NCI-H2227 (cell line): ENCODE results near the gene PRPH.
A peak's percentile ranks its signal among the peaks of the same experiment; 100 is the strongest.
"Not testable (repeated sequence)": the region's sequence is repeated elsewhere in the genome, so short reads cannot be mapped to it uniquely, and the experiment has no call there.

Source experiments
- DNase-seq: peaks from one replicate; lab custom pipeline; 2025; ENCODE audit not compliant: unreplicated experiment; lab: John Stamatoyannopoulos, UW

Gene PRPH

GRCh38 chr12:49276304-49277290 lies 18.4 kb upstream of the PRPH start:
- DNase-seq, result no peak

- no peak for DNase-seq
These were observed 17.5 kb upstream of the PRPH start for GRCh38 chr12:49277466-49277865.

GRCh38 chr12:49279706-49280159 lies 15.2 kb upstream of the PRPH start:
- DNase-seq, result no peak

- DNase-seq, result not testable (repeated sequence)
These were observed 14.4 kb upstream of the PRPH start for GRCh38 chr12:49280545-49280944.

- no peak for DNase-seq
These were observed 12.6 kb upstream of the PRPH start for GRCh38 chr12:49282302-49282701.

GRCh38 chr12:49282740-49283375 lies 12.1 kb upstream of the PRPH start:
- DNase-seq, result not testable (repeated sequence)

- DNase-seq, result no peak
These were observed 11.2 kb upstream of the PRPH start for GRCh38 chr12:49283541-49284429.

- DNase-seq, result no peak
These were observed 10.3 kb upstream of the PRPH start for GRCh38 chr12:49284672-49285071.

GRCh38 chr12:49287876-49288275 lies 7.1 kb upstream of the PRPH start:
- no peak for DNase-seq

- peak; percentile 63 for DNase-seq
These were observed 6.5 kb upstream of the PRPH start for GRCh38 chr12:49288412-49288853.

GRCh38 chr12:49288922-49289555 lies 5.9 kb upstream of the PRPH start:
- DNase-seq, result no peak

- peak; percentile 62 for DNase-seq
These were observed 2.3 kb upstream of the PRPH start for GRCh38 chr12:49292729-49293055.

- DNase-seq, result peak; percentile 78
These were observed 1.6 kb upstream of the PRPH start for GRCh38 chr12:49293056-49293956.

GRCh38 chr12:49294086-49294803 lies 702 bp upstream of the PRPH start:
- DNase-seq, result peak; percentile 52

- peak; percentile 34 for DNase-seq
These were observed 204 bp upstream of the PRPH start for GRCh38 chr12:49294804-49295081.

- DNase-seq, result no peak
These were observed 1.3 kb downstream of the PRPH start for GRCh38 chr12:49296034-49296835.

- DNase-seq, result no peak
These were observed 2.1 kb downstream of the PRPH start for GRCh38 chr12:49296836-49297694.

- DNase-seq, result no peak
These were observed 2.7 kb downstream of the PRPH start for GRCh38 chr12:49297695-49298060.
